Astrocyte (in vitro differentiated cells and primary cell): ENCODE results near the gene ZNF618.

ENCODE experiments used
- EZH2 ChIP-seq: IDR thresholded peaks from 2 replicates; pipeline ENCODE4 v1.6.1; 2012; ENCODE audit warnings: mild to moderate bottlenecking, low read length, inconsistent platforms; ENCODE audit not compliant: insufficient read depth
- TF ChIP-seq, protein P1 (sequence below): IDR thresholded peaks from 2 replicates; pipeline ENCODE4 v1.5.1; 2011; ENCODE audit warnings: low read depth, mild to moderate bottlenecking, inconsistent platforms, low read length, moderate library complexity; ENCODE audit not compliant: insufficient read depth

DNA sequence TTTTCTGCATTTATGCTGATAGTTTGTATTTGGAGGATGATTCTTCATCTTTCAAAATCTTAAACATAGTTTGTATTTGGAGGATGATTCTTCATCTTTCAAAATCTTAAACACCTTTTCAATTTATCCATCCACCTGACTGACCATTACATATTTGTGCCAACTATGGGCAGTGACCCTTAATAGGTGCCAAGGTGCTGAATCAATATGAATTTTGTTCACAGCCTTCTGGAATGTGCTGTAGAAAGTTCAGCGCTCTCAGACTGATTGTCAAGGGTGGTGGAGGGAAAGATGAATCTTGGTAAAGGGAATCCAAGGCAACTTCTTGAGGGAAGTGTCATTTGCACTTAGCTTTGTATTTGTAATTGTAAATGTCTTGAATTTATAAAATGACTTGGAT lies 18.1 kb downstream of the ZNF618 start:
- TF ChIP-seq, protein P1, sequence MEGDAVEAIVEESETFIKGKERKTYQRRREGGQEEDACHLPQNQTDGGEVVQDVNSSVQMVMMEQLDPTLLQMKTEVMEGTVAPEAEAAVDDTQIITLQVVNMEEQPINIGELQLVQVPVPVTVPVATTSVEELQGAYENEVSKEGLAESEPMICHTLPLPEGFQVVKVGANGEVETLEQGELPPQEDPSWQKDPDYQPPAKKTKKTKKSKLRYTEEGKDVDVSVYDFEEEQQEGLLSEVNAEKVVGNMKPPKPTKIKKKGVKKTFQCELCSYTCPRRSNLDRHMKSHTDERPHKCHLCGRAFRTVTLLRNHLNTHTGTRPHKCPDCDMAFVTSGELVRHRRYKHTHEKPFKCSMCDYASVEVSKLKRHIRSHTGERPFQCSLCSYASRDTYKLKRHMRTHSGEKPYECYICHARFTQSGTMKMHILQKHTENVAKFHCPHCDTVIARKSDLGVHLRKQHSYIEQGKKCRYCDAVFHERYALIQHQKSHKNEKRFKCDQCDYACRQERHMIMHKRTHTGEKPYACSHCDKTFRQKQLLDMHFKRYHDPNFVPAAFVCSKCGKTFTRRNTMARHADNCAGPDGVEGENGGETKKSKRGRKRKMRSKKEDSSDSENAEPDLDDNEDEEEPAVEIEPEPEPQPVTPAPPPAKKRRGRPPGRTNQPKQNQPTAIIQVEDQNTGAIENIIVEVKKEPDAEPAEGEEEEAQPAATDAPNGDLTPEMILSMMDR = no peak
- no peak for TF ChIP-seq EZH2
